ENCODE measurements around the gene SHC1.

The SHC1 gene

GRCh38 chr1:154962156-154962749, 8.3 kb downstream of the SHC1 start:
- DNase-seq (ENCODE audit: low read depth), result no peak
- H3K4me3 ChIP-seq (ENCODE audit: low read depth, low read length), result peak overlapping the region; percentile 67
- TF ChIP-seq CTCF (IDR thresholded peaks at IDR 0.05; ENCODE audit: control insufficient read depth, extremely low read depth, insufficient read depth), result no peak

GRCh38 chr1:154961207-154962155, 9.1 kb downstream of the SHC1 start, which contains the start of gene PYGO2:
Gene PYGO2 (minus strand): TSS chr1:154961782. CDS start chr1:154961576, 206 bp downstream.
- no peak for DNase-seq (ENCODE audit: low read depth)
- TF ChIP-seq CTCF (IDR thresholded peaks at IDR 0.05; ENCODE audit: control insufficient read depth, extremely low read depth, insufficient read depth), result peak; percentile 60
- H3K4me3 ChIP-seq (ENCODE audit: low read depth, low read length), result peak within 1 kb of the TSS; percentile 67

GRCh38 chr1:154960446-154961136, 10.0 kb downstream of the SHC1 start:
- peak overlapping the region; percentile 67 for H3K4me3 ChIP-seq (ENCODE audit: low read depth, low read length)
- DNase-seq (ENCODE audit: low read depth), result no peak
- TF ChIP-seq CTCF (IDR thresholded peaks at IDR 0.05; ENCODE audit: control insufficient read depth, extremely low read depth, insufficient read depth), result no peak

- TF ChIP-seq CTCF (IDR thresholded peaks at IDR 0.05; ENCODE audit: control insufficient read depth, extremely low read depth, insufficient read depth), result no peak
- DNase-seq (ENCODE audit: low read depth), result no peak
- H3K4me3 ChIP-seq (ENCODE audit: low read depth, low read length), result no peak overlapping the region
Measured at GRCh38 chr1:154959426-154959780, 11.1 kb downstream of the SHC1 start.

- H3K4me3 ChIP-seq (ENCODE audit: low read depth, low read length), result no peak overlapping the region
- no peak for TF ChIP-seq CTCF (IDR thresholded peaks at IDR 0.05; ENCODE audit: control insufficient read depth, extremely low read depth, insufficient read depth)
- DNase-seq (ENCODE audit: low read depth), result no peak
Measured at GRCh38 chr1:154958681-154959425, 11.7 kb downstream of the SHC1 start.

GRCh38 chr1:154958036-154958435, 12.5 kb downstream of the SHC1 start:
- DNase-seq (ENCODE audit: low read depth), result no peak
- no peak for TF ChIP-seq CTCF (IDR thresholded peaks at IDR 0.05; ENCODE audit: control insufficient read depth, extremely low read depth, insufficient read depth)
- no peak overlapping the region for H3K4me3 ChIP-seq (ENCODE audit: low read depth, low read length)

Data from LNCaP clone FGC (cell line).